OCI-LY7 (cell line): Measurements from ENCODE around the gene TTF2.

Source experiments
- EZH2phosphoT487 ChIP-seq: fragments of 200-600 bp; sonication (generic); IDR thresholded peaks from 2 replicates; pipeline ENCODE4 v1.6.1; 2018; ENCODE audit warnings: low read depth, borderline replicate concordance, mild to moderate bottlenecking, mixed run types, antibody characterized with exemption, low read length, moderate library complexity, mixed read lengths
- TF ChIP-seq, protein P1 (sequence below): fragments of 200-600 bp; sonication (generic); conservative IDR thresholded peaks from 2 replicates; pipeline ENCODE4 v1.5.1; 2014; ENCODE audit warnings: mild to moderate bottlenecking, antibody characterized with exemption, low read length, moderate library complexity, mixed read lengths

DNA sequence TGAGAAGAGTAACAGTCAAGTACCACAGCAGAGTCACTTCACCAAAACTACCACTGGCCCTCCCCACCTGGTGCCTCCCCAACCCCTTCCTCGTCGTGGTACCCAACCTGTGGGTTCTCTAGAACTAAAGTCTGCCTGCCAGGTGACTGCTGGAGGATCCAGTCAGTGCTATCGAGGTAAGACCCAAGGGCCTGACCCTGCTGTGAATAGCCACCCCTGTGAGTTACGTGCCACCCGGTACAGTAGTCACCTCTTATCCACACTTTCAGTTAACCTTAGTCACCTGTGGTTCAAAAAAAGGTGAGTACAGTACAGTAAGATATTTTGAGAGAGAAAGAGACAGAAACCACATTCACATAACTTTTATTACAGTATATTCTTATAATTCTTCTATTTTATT is 16.5 kb downstream of the TTF2 start:
- TF ChIP-seq EZH2phosphoT487 = no peak
- TF ChIP-seq, protein P1, sequence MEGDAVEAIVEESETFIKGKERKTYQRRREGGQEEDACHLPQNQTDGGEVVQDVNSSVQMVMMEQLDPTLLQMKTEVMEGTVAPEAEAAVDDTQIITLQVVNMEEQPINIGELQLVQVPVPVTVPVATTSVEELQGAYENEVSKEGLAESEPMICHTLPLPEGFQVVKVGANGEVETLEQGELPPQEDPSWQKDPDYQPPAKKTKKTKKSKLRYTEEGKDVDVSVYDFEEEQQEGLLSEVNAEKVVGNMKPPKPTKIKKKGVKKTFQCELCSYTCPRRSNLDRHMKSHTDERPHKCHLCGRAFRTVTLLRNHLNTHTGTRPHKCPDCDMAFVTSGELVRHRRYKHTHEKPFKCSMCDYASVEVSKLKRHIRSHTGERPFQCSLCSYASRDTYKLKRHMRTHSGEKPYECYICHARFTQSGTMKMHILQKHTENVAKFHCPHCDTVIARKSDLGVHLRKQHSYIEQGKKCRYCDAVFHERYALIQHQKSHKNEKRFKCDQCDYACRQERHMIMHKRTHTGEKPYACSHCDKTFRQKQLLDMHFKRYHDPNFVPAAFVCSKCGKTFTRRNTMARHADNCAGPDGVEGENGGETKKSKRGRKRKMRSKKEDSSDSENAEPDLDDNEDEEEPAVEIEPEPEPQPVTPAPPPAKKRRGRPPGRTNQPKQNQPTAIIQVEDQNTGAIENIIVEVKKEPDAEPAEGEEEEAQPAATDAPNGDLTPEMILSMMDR = no peak
